Measurements from ENCODE around the gene C16orf90.

DNA sequence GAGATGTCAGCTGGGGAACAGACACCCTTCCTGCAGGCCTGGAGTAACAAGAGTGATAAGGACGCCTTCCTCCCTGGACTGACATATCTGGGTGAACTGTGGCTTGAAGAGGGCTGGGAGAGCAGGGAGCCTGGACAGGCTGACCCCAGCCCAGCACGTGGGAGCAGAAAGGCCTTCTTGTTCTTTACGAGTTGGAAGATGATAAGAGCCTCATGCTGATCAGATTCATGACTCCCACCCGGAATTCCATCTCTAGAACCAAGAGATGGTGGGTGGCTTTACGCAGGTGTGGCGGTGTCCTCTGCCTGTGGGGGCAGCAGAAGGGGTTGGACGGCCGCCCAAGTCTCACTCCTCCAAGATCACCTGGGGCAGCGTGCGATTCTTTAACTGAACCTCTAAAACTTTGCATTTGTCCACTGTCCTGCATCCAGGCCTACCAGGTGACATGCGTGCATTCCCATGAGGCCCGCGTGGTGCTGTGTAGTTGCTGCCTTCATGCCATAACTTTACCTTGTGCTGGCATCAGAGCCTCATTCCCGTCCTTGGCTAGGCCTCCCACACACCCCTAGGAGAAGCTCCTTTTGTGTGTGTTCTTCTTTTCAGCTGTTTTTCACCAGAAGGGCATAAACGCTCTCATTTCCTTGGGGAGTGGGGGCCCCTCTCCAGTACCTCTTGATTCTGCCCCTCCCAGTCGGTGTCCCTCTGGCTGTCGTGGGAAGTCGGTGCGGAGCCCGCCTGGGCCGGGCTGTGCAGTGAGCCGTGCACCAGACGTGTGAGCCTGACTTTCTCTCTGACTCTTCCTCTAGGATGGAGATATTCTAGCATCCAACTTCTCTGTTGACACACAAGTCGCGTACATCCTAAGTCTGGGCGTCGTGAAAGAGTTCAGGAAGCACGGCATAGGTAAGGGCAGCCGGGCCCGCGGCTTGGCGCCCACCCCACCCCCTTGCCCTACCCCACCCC lies 13.3 kb downstream of the C16orf90 start:
- TF ChIP-seq, protein P1, sequence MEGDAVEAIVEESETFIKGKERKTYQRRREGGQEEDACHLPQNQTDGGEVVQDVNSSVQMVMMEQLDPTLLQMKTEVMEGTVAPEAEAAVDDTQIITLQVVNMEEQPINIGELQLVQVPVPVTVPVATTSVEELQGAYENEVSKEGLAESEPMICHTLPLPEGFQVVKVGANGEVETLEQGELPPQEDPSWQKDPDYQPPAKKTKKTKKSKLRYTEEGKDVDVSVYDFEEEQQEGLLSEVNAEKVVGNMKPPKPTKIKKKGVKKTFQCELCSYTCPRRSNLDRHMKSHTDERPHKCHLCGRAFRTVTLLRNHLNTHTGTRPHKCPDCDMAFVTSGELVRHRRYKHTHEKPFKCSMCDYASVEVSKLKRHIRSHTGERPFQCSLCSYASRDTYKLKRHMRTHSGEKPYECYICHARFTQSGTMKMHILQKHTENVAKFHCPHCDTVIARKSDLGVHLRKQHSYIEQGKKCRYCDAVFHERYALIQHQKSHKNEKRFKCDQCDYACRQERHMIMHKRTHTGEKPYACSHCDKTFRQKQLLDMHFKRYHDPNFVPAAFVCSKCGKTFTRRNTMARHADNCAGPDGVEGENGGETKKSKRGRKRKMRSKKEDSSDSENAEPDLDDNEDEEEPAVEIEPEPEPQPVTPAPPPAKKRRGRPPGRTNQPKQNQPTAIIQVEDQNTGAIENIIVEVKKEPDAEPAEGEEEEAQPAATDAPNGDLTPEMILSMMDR (IDR thresholded peaks at IDR 0.05; ENCODE audit: poor library complexity), result no peak
- no peak for TF ChIP-seq EZH2 (IDR thresholded peaks at IDR 0.05; ENCODE audit: borderline replicate concordance)
